GM12892 (cell line): ENCODE measurements around the gene CLIC5.

Source experiments
- POLR2A ChIP-seq: IDR thresholded peaks from 2 replicates; pipeline ENCODE4 v1.6.1; 2011; ENCODE audit warnings: low read depth, low read length, control low read depth
- POLR2AphosphoS5 ChIP-seq: IDR thresholded peaks from 2 replicates; pipeline ENCODE4 v1.6.1; 2011; ENCODE audit warnings: low read depth, low read length, control low read depth
- TAF1 ChIP-seq: IDR thresholded peaks from 2 replicates; pipeline ENCODE4 v1.6.1; 2011; ENCODE audit warnings: low read depth, mild to moderate bottlenecking, control low read depth, low read length, borderline replicate concordance

DNA sequence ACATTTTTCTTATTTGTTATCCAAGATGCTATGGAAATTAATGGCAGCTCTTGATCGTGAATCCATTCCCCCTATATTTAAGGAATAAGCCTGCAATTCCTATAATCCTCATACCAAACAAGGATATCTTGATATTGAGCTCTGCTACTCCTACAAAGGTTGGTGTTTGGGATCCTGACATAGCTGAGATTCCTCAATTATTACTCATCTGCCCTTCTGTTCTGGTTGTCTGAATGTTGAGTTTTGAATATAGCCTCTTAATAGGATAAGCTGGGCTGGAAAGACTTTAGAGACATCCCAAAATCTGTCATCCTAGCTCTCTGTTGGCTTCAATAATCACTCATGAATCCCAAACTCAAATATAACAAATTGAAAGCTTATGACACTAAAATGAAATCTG, 49.9 kb downstream of the CLIC5 start:
- TF ChIP-seq POLR2A, result no peak
- no peak for TF ChIP-seq POLR2AphosphoS5
- no peak for TF ChIP-seq TAF1
